Mucosa of rectum (tissue), 2 donors: ENCODE results near the gene ID1.
"Not testable (repeated sequence)": the region's sequence is repeated elsewhere in the genome, so short reads cannot be mapped to it uniquely, and the experiment has no call there.

ENCODE experiments used
- H3K27ac ChIP-seq, 2 donors: one replicate each; pipeline ENCODE4 v1.7.0; 2013; ENCODE audit warnings: inconsistent platforms in 2 of 2, low read depth in 2 of 2, low read length in 2 of 2
- H3K27me3 ChIP-seq, 2 donors: one replicate each; pipeline ENCODE4 v1.7.0; 2013; ENCODE audit warnings: low read length in 2 of 2; ENCODE audit not compliant: control insufficient read depth in 2 of 2, insufficient read depth in 2 of 2
- H3K36me3 ChIP-seq, 2 donors: one replicate each; pipeline ENCODE4 v1.7.0; 2013; ENCODE audit warnings: low read length in 2 of 2; ENCODE audit not compliant: control insufficient read depth in 2 of 2, insufficient read depth in 2 of 2
- H3K4me1 ChIP-seq, 2 donors: one replicate each; pipeline ENCODE4 v1.7.0; 2013; ENCODE audit warnings: low read length in 2 of 2, mild to moderate bottlenecking in 1 of 2; ENCODE audit not compliant: control insufficient read depth in 2 of 2, insufficient read depth in 2 of 2
- H3K4me3 ChIP-seq, 2 donors: one replicate each; pipeline ENCODE4 v1.7.0; 2013; ENCODE audit warnings: low read length in 2 of 2
- H3K9ac ChIP-seq, 2 donors: one replicate each; pipeline ENCODE4 v1.7.0; 2013; ENCODE audit warnings: low read length in 2 of 2, low read depth in 1 of 2, mild to moderate bottlenecking in 1 of 2
- H3K9me3 ChIP-seq, 2 donors: one replicate each; pipeline ENCODE4 v1.7.0; 2013; ENCODE audit warnings: low read length in 2 of 2; ENCODE audit not compliant: control insufficient read depth in 2 of 2
- donor health status: healthy.
- donor health status: Normal muscosa, but diverticular disease.

The ID1 gene

DNA sequence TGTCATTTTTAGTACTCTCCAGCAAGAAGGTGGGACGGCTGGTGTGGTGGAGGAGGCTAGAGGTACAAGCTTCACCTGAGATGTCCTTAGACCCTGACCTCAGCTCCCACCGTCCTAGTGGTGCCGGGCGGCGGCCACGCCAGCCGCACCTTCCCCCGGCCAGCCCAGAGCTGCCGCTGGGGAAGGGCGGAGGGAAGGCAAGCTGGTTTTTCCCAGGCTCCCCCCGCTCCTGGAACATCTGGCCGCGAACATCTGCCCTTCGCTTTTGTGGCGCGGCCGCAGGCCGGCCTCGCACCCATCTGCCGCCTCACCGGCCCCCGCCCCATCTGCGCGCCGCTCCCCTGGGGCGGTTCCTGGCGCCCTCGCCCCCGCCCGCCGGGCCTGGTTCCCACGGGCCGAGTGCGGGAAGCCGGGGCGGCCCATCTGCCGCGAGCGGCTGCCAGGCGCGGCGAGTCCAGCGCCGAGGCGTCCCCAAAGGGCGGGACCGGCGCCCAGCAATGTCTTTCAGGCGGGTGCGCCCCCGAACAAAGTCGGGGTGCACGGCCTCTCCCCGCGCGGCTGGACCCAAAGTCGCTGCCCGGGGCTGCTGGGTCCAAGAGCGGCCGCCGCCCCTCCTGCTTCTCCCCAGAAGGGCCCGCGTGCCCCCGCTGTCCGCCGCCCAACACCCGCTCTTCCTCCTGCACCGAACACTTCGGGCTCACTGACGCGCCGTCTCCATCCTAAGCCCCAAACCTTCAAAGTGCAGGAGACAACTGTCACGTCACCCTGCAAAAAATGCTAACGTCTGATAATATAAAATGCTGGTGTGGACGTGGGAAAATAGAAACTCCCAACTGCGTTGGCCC, 17.3 kb upstream of the ID1 start:
- Histone ChIP-seq H3K4me3 (peak overlapping the region; percentile 65 to 71), H3K27ac (peak overlapping the region; percentile 81 to 83), H3K4me1 (peaks cover 7 to 8% of the 10 kb centered on the region in 2 donors), H3K9ac (peak overlapping the region; percentile 77 to 78), H3K27me3 (no peaks in the 10 kb centered on the region), H3K9me3 (no peaks in the 10 kb centered on the region), H3K36me3 (no peaks in the 10 kb centered on the region)

- Histone ChIP-seq H3K4me1 (peaks cover 26 to 35% of the 10 kb centered on the region in 2 donors), H3K4me3 (no peak overlapping the region), H3K9me3 (no peaks in the 10 kb centered on the region), H3K27ac (peak overlapping the region; percentile 19 to 26), H3K9ac (peak overlapping the region in 1 of 2 donors; percentile 0), H3K36me3 (no peaks in the 10 kb centered on the region), H3K27me3 (no peaks in the 10 kb centered on the region)
Measured at GRCh38 chr20:31590717-31591225, 14.3 kb upstream of the ID1 start.

DNA sequence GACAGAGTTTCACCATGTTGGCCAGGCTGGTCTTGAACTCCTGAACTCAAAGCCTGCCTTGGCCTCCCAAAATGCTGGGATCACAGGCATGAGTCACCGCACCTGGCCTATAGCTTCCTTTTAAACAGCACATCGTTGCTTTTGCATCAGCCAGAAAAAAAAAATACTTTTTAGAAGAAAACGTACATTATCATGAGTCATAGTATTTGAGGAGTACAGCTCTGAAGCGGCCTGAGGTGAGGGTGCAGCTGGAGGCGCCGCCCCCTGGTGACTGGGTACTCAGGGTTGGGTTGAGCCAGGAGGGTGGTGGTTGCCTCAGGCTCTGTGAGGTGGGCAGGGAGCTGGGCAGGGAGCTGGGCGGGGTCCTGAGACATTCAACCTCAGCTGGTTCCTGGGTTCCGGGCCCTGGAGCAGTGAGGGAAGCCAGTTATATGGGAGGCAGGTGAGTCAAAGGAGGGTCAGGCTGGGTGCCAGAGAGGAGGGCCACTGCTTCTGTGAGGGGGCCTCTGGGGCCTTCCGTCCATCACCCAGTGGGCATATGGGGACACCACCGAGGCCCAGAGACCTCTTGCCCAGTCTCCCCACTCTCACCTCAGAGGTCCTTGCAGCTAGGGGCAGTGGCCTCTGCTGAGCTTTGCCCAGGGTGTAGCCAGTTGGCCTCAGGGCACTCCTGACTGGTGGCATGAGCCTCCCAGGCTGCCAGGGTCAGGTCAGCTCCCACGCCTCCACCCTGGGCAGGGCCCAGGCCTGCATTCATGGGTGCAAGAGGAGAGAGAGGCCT, 11.7 kb upstream of the ID1 start:
- Histone ChIP-seq H3K9ac (peak overlapping the region; percentile 60 to 66), H3K27ac (peak overlapping the region; percentile 93 to 96), H3K9me3 (no peaks in the 10 kb centered on the region), H3K27me3 (no peaks in the 10 kb centered on the region), H3K36me3 (no peaks in the 10 kb centered on the region), H3K4me1 (peaks cover 24 to 44% of the 10 kb centered on the region in 2 donors), H3K4me3 (peak overlapping the region; percentile 26 to 44)

- Histone ChIP-seq H3K9ac (peak overlapping the region; percentile 60 to 66), H3K9me3 (no peaks in the 10 kb centered on the region), H3K36me3 (no peaks in the 10 kb centered on the region), H3K27me3 (no peaks in the 10 kb centered on the region), H3K27ac (peak overlapping the region; percentile 93 to 96), H3K4me3 (peak overlapping the region; percentile 44 to 48), H3K4me1 (peaks cover 24 to 48% of the 10 kb centered on the region in 2 donors)
Measured at GRCh38 chr20:31594002-31594557, 11.0 kb upstream of the ID1 start.

- Histone ChIP-seq H3K9me3 (no peaks in the 10 kb centered on the region), H3K9ac (peak overlapping the region; percentile 65 to 66), H3K27ac (peak overlapping the region; percentile 93 to 96), H3K27me3 (no peaks in the 10 kb centered on the region), H3K4me3 (peak overlapping the region; percentile 44 to 48), H3K36me3 (no peaks in the 10 kb centered on the region), H3K4me1 (peaks cover 24 to 48% of the 10 kb centered on the region in 2 donors)
Measured at GRCh38 chr20:31594558-31595379, 10.3 kb upstream of the ID1 start.

DNA sequence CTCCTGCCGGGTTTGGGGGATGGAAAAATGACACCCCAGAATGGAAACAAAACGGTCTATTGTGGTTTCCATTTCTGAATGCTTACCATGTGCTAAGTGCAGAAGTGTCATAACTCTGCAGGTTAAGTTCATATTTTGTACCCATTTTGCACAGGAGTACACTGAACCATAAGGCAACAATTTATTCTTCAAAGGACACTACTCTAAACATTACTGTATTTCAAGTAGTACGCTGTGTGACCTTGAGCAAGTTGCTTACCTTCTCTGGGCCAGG, 9.8 kb upstream of the ID1 start:
- H3K4me3 ChIP-seq = peak overlapping the region in 1 of 2 donors; percentile 48
- H3K9me3 ChIP-seq = no peaks in the 10 kb centered on the region
- no peaks in the 10 kb centered on the region for H3K36me3 ChIP-seq
- peak overlapping the region; percentile 65 to 66 for H3K9ac ChIP-seq
- no peaks in the 10 kb centered on the region for H3K27me3 ChIP-seq
- H3K27ac ChIP-seq = peak overlapping the region; percentile 93 to 96
- H3K4me1 ChIP-seq = peaks cover 24 to 48% of the 10 kb centered on the region in 2 donors

GRCh38 chr20:31595654-31596411, 9.3 kb upstream of the ID1 start:
- Histone ChIP-seq H3K27ac (peak overlapping the region; percentile 93 to 96), H3K4me3 (peak overlapping the region in 1 of 2 donors; percentile 48), H3K9me3 (no peaks in the 10 kb centered on the region), H3K9ac (peak overlapping the region; percentile 65 to 70), H3K4me1 (peaks cover 24 to 48% of the 10 kb centered on the region in 2 donors), H3K27me3 (no peaks in the 10 kb centered on the region), H3K36me3 (no peaks in the 10 kb centered on the region)

DNA sequence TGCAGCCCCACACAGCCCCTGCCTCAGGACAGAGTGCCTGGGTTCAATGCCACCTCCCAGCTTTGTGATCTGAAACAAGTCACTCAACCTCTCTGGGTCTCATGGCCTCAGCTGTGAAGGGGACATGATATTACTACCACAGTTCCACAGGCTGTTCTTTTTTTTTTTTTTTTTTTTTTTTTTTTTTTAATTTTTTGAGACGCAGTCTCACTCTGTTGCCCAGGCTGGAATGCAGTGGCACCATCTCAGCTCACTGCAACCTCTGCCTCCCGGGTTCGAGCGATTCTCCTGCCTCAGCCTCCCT, 8.7 kb upstream of the ID1 start:
- not testable (repeated sequence) for H3K36me3 ChIP-seq, H3K9me3 ChIP-seq, H3K27me3 ChIP-seq
- peak overlapping the region in 1 of 2 donors; percentile 2 for H3K4me3 ChIP-seq
- H3K27ac ChIP-seq = peak overlapping the region; percentile 93 to 96
- peak overlapping the region in 1 of 2 donors; percentile 70 for H3K9ac ChIP-seq
- H3K4me1 ChIP-seq = peaks cover 24 to 48% of the 10 kb centered on the region in 2 donors

GRCh38 chr20:31596831-31597480, 8.1 kb upstream of the ID1 start:
- Histone ChIP-seq H3K4me3 (no peak overlapping the region), H3K4me1 (peaks cover 24 to 48% of the 10 kb centered on the region in 2 donors), H3K36me3 (no peaks in the 10 kb centered on the region), H3K9me3 (no peaks in the 10 kb centered on the region), H3K27me3 (no peaks in the 10 kb centered on the region), H3K27ac (peak overlapping the region; percentile 93 to 96), H3K9ac (peak overlapping the region; percentile 56 to 70)
